OCI-LY1 (cell line): ENCODE results near the gene RORB.

ENCODE experiments used
- H2AFZ ChIP-seq: fragments of 200-600 bp; sonication (generic), shearing (Covaris generic); 2 replicates; pipeline ENCODE4 v1.6.0; 2014; ENCODE audit warnings: antibody characterized with exemption, mild to moderate bottlenecking, low read length
- H3F3A ChIP-seq: fragments of 200-600 bp; sonication (generic), shearing (Covaris generic); 2 replicates; pipeline ENCODE4 v1.6.0; 2014; ENCODE audit warnings: mild to moderate bottlenecking, antibody characterized with exemption, low read length, moderate library complexity; ENCODE audit not compliant: insufficient read depth
- H3K27ac ChIP-seq: fragments of 200-600 bp; sonication (generic); 2 replicates; pipeline ENCODE4 v1.5.1; 2014; ENCODE audit warnings: low read length, mixed run types, mild to moderate bottlenecking, low read depth; ENCODE audit not compliant: poor library complexity, severe bottlenecking
- H3K27me3 ChIP-seq: fragments of 200-600 bp; sonication (generic); 2 replicates; pipeline ENCODE4 v1.6.0; 2014; ENCODE audit warnings: antibody characterized with exemption, mild to moderate bottlenecking, low read length, moderate library complexity; ENCODE audit not compliant: insufficient read depth
- H3K36me3 ChIP-seq: fragments of 200-600 bp; sonication (generic); 2 replicates; pipeline ENCODE4 v1.6.1; 2014; ENCODE audit warnings: mild to moderate bottlenecking, antibody characterized with exemption, low read length, moderate library complexity, mixed read lengths; ENCODE audit not compliant: insufficient read depth
- H3K4me1 ChIP-seq: fragments of 200-600 bp; sonication (generic); 2 replicates; pipeline ENCODE4 v1.5.1; 2014; ENCODE audit warnings: mild to moderate bottlenecking, low read length, moderate library complexity; ENCODE audit not compliant: insufficient read depth, severe bottlenecking
- H3K4me2 ChIP-seq: fragments of 200-600 bp; sonication (generic), shearing (Covaris generic); 2 replicates; pipeline ENCODE4 v1.6.1; 2014; ENCODE audit warnings: low read length
- H3K4me3 ChIP-seq: fragments of 200-600 bp; sonication (generic); 2 replicates; pipeline ENCODE4 v1.5.1; 2014; ENCODE audit warnings: low read length, low read depth, mild to moderate bottlenecking, mixed read lengths; ENCODE audit not compliant: poor library complexity, severe bottlenecking
- H3K79me2 ChIP-seq: fragments of 200-600 bp; shearing (Covaris generic); 2 replicates; pipeline ENCODE4 v1.6.1; 2016; ENCODE audit warnings: mixed run types, low read length, mixed read lengths; ENCODE audit not compliant: insufficient read depth
- H3K9ac ChIP-seq: fragments of 200-600 bp; sonication (generic), shearing (Covaris generic); 2 replicates; pipeline ENCODE4 v1.6.1; 2014; ENCODE audit warnings: mild to moderate bottlenecking, low read length, mixed read lengths
- H3K9me2 ChIP-seq: fragments of 200-600 bp; sonication (generic), shearing (Covaris generic); 2 replicates; pipeline ENCODE4 v1.6.1; 2014; ENCODE audit warnings: low read depth, mild to moderate bottlenecking, low read length, mixed read lengths
- H3K9me3 ChIP-seq: fragments of 200-600 bp; shearing (Covaris generic); 2 replicates; pipeline ENCODE4 v1.6.1; 2014; ENCODE audit warnings: low read length, mixed read lengths
- H4K20me1 ChIP-seq: fragments of 200-600 bp; sonication (generic), shearing (Covaris generic); 2 replicates; pipeline ENCODE4 v1.6.0; 2016; ENCODE audit warnings: mild to moderate bottlenecking, low read length; ENCODE audit not compliant: insufficient read depth
- EZH2 ChIP-seq: fragments of 200-600 bp; sonication (generic), shearing (Covaris generic); IDR thresholded peaks from 2 replicates; pipeline ENCODE4 v1.8.0; 2017; ENCODE audit warnings: borderline replicate concordance, mixed run types, mild to moderate bottlenecking, antibody characterized with exemption, low read length, moderate library complexity, mixed read lengths
- TF ChIP-seq, protein P1 (sequence below): fragments of 200-600 bp; sonication (generic), shearing (Covaris generic); IDR thresholded peaks from 2 replicates; pipeline ENCODE4 v1.5.1; 2017; ENCODE audit warnings: mild to moderate bottlenecking, antibody characterized with exemption, low read length, moderate library complexity, mixed read lengths

Gene RORB

DNA sequence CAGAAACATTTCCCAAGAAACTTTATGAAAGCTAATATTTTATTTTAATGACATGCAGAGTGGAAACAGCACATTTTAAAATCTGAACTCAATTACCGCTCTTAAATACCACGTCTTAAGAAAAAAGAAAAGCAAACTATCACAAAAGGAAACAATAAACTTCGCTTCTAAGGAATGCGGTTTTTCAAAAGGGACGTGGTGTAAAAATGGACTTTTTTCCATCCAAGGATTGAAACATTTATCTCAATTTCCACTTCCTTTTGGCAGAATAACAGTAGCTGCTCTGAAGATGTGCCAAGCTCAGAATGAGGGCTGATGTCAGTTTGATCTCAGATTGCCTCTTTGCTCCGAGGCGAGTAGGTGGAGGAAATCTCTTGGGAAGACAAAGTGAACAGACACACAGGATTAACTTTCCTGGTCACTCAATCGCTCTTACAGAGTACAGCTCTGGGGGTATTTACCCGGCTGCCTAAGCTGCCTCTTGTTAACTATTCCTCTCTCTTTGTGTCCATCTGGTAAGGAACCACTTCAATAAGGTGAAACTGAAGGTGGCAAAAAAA lies 232.1 kb downstream of the RORB start:
- Histone ChIP-seq H3F3A (no peaks in the 10 kb centered on the region), H3K27ac (no peak overlapping the region), H3K9me3 (no peaks in the 10 kb centered on the region), H3K4me2 (no peak overlapping the region), H3K27me3 (no peaks in the 10 kb centered on the region), H2AFZ (no peak overlapping the region), H3K79me2 (no peaks in the 10 kb centered on the region), H3K36me3 (no peaks in the 10 kb centered on the region), H3K4me3 (no peak overlapping the region), H4K20me1 (no peaks in the 10 kb centered on the region), H3K9ac (no peak overlapping the region), H3K4me1 (no peaks in the 10 kb centered on the region), H3K9me2 (no peaks in the 10 kb centered on the region)
- TF ChIP-seq EZH2: no peak
- TF ChIP-seq, protein P1, sequence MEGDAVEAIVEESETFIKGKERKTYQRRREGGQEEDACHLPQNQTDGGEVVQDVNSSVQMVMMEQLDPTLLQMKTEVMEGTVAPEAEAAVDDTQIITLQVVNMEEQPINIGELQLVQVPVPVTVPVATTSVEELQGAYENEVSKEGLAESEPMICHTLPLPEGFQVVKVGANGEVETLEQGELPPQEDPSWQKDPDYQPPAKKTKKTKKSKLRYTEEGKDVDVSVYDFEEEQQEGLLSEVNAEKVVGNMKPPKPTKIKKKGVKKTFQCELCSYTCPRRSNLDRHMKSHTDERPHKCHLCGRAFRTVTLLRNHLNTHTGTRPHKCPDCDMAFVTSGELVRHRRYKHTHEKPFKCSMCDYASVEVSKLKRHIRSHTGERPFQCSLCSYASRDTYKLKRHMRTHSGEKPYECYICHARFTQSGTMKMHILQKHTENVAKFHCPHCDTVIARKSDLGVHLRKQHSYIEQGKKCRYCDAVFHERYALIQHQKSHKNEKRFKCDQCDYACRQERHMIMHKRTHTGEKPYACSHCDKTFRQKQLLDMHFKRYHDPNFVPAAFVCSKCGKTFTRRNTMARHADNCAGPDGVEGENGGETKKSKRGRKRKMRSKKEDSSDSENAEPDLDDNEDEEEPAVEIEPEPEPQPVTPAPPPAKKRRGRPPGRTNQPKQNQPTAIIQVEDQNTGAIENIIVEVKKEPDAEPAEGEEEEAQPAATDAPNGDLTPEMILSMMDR: no peak

DNA sequence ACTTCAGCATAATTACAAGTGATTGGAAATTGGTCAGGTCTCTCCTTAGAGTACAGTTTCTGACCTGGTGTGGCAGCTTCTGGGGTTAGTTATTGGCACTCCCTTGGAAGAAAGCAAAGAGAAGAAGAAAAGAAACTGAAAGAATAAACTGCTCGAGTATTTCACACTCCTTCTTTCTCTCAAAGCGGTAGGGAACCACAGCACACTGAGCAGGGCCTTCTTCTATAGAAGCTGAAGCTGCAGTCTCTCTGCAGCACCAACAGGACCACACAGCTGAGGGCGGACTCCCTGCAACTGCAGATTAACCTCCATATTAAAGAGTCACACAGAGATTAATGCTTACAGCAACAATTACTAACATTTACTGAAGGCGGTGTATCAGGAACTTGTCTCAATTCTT lies 238.6 kb downstream of the RORB start:
- H3K27ac ChIP-seq: no peak overlapping the region
- TF ChIP-seq EZH2: no peak

DNA sequence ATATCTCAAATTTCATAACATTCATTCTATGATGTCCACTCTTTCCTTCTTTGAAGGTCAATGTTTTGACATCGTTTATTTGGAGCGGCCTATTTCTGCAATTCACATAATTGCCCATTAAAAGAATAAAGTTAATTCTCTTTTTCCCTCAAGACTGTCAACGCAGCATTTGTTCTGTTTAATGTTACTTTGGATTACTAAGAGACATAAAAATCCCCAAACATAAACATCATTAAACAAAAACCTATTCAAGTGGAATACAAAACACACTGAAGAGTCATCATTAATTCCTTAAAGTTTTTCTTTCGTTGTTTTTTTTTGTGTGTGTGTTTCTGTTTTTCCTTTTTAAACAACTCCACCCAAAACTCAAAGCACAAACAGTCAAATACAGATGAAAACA lies 239.5 kb downstream of the RORB start:
- Histone ChIP-seq H3K79me2 (no peaks in the 10 kb centered on the region), H3K9ac (no peak overlapping the region), H4K20me1 (no peaks in the 10 kb centered on the region), H3K9me2 (no peaks in the 10 kb centered on the region), H3K9me3 (no peaks in the 10 kb centered on the region), H3F3A (no peaks in the 10 kb centered on the region), H3K4me3 (no peak overlapping the region), H3K4me2 (no peak overlapping the region), H2AFZ (no peak overlapping the region), H3K4me1 (no peaks in the 10 kb centered on the region), H3K27me3 (no peaks in the 10 kb centered on the region), H3K36me3 (no peaks in the 10 kb centered on the region), H3K27ac (no peak overlapping the region)
- TF ChIP-seq, protein P1: no peak
- no peak for TF ChIP-seq EZH2

More for the DNA sequence above, 238.6 kb downstream of the RORB start:
- H3K9me3 ChIP-seq: no peaks in the 10 kb centered on the region
- no peaks in the 10 kb centered on the region for H3F3A ChIP-seq
- no peaks in the 10 kb centered on the region for H3K36me3 ChIP-seq
- H2AFZ ChIP-seq: no peak overlapping the region
- no peaks in the 10 kb centered on the region for H3K9me2 ChIP-seq
- no peak overlapping the region for H3K9ac ChIP-seq
- H3K27me3 ChIP-seq: no peaks in the 10 kb centered on the region
- no peak overlapping the region for H3K4me3 ChIP-seq
- no peaks in the 10 kb centered on the region for H4K20me1 ChIP-seq
- H3K4me2 ChIP-seq: no peak overlapping the region
- no peaks in the 10 kb centered on the region for H3K79me2 ChIP-seq
- no peaks in the 10 kb centered on the region for H3K4me1 ChIP-seq

DNA sequence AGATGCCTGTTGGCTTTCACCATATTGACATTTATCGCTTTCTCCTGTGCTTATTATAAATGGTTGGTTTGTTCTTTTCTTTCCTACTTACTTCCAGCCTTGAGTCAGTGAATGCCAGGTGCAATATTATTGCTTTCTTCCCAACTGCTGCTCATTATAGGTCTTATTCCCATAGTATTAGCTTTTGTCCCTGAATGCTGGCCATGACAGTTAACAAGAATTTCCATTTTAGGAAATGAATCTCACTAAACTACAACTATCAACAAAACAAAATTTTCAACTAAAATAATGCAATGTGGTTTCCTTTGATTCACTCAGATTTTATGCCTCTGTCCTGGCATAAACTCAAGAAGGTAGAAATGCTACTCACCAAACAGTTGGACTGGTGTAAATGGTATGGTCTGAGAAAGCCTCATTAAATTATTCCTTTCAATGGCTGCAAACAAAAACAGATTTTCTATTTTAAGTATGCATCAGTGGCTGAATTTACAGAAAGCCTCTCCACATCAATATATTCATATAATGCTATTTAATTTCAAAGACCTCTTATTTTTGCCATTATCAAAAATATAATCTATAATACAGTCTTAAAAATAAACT lies 245.2 kb downstream of the RORB start:
- H3K36me3 ChIP-seq: no peaks in the 10 kb centered on the region
- H3K4me2 ChIP-seq: no peak overlapping the region
- TF ChIP-seq, protein P1: no peak
- no peak for TF ChIP-seq EZH2

More for the DNA sequence above, 245.2 kb downstream of the RORB start:
- no peaks in the 10 kb centered on the region for H3K79me2 ChIP-seq
- no peaks in the 10 kb centered on the region for H3F3A ChIP-seq
- no peaks in the 10 kb centered on the region for H3K9me3 ChIP-seq
- H2AFZ ChIP-seq: no peak overlapping the region
- H4K20me1 ChIP-seq: no peaks in the 10 kb centered on the region
- no peaks in the 10 kb centered on the region for H3K27me3 ChIP-seq
- no peak overlapping the region for H3K9ac ChIP-seq
- no peak overlapping the region for H3K4me3 ChIP-seq
- H3K27ac ChIP-seq: no peak overlapping the region
- no peaks in the 10 kb centered on the region for H3K9me2 ChIP-seq
- no peaks in the 10 kb centered on the region for H3K4me1 ChIP-seq
